ENCODE measurements around the gene NDUFS7.
A peak's percentile ranks its signal among the peaks of the same experiment; 100 is the strongest.

The NDUFS7 gene

DNA sequence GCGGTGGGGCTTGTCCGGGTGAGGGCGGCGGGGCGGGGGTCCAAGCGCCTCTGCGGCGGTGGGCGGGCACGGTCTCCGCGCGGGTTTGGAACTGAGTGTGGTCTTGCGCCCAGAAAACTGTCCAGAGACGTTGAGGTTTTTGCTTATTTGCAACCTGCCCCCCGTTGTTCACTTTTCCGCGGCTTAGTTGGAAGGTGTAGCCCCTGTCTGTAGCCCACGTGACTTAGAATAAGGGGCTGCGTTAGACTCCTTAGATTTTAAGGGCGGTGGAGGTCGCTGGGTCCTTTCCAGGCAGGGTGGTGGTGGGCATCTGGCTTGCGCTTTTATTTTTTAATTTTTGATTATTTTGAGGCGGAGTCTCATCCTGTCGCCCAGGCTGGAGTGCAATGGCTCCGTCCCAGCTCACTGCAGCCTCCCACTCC is 55.2 kb downstream of the NDUFS7 start:
- TF ChIP-seq, protein P1, sequence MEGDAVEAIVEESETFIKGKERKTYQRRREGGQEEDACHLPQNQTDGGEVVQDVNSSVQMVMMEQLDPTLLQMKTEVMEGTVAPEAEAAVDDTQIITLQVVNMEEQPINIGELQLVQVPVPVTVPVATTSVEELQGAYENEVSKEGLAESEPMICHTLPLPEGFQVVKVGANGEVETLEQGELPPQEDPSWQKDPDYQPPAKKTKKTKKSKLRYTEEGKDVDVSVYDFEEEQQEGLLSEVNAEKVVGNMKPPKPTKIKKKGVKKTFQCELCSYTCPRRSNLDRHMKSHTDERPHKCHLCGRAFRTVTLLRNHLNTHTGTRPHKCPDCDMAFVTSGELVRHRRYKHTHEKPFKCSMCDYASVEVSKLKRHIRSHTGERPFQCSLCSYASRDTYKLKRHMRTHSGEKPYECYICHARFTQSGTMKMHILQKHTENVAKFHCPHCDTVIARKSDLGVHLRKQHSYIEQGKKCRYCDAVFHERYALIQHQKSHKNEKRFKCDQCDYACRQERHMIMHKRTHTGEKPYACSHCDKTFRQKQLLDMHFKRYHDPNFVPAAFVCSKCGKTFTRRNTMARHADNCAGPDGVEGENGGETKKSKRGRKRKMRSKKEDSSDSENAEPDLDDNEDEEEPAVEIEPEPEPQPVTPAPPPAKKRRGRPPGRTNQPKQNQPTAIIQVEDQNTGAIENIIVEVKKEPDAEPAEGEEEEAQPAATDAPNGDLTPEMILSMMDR (IDR thresholded peaks at IDR 0.05; ENCODE audit: low read depth, low read length), result no peak
- H3K4me3 ChIP-seq (ENCODE audit: low read depth, low read length), result peak overlapping the region; percentile 73

DNA sequence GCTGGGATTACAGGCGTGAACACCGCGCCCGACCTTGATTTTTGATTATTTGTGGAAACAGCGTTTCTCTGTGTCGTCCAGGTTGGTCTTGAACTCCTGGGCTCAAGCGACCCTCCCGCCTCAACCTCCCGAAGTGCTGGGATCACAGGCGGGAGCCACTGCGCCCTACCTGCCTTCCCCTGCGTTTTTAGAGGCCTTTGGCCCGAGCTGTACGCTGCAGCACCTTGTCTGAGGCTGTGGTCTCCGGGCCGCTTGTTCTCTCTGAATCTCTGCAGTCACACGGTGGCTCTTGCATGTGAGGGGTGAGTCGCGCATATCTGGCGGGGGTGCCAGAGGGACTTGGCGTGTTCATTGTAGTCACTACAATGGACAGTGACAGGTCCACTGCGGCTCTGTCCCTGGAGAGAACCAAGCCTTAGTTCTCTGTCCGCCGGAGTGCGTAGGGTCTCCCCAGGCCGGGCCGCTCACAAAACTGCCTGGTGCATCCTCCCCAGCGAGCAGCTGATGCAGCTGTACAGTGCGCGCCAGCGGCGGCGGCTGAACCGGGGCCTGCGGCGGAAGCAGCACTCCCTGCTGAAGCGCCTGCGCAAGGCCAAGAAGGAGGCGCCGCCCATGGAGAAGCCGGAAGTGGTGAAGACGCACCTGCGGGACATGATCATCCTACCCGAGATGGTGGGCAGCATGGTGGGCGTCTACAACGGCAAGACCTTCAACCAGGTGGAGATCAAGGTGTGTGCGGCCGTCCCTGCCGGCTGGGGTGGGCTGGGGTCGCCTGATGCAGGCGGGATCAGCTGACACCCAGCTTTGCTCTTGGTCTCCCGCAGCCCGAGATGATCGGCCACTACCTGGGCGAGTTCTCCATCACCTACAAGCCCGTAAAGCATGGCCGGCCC is 56.1 kb downstream of the NDUFS7 start:
- H3K4me3 ChIP-seq (ENCODE audit: low read depth, low read length), result peak overlapping the region; percentile 73

DNA sequence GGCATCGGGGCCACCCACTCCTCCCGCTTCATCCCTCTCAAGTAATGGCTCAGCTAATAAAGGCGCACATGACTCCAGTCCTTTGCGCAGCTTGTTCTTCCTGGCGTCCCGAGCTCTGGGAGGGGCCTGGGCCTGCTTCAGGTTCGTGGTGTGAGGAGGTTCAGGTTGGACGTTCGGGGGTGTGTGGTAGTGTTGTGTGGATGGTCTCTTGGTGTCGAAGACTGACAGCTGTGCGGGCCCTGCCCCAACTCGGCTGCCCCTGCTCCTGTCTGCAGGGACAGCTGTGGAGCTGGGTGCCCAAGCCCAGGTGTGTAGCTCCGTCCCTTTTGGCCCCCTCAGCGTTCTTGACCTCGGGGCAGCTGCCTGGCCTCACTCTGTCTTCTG is 56.7 kb downstream of the NDUFS7 start:
- no peak overlapping the region for H3K4me3 ChIP-seq (ENCODE audit: low read depth, low read length)
- TF ChIP-seq, protein P1 (IDR thresholded peaks at IDR 0.05; ENCODE audit: low read depth, low read length), result no peak

DNA sequence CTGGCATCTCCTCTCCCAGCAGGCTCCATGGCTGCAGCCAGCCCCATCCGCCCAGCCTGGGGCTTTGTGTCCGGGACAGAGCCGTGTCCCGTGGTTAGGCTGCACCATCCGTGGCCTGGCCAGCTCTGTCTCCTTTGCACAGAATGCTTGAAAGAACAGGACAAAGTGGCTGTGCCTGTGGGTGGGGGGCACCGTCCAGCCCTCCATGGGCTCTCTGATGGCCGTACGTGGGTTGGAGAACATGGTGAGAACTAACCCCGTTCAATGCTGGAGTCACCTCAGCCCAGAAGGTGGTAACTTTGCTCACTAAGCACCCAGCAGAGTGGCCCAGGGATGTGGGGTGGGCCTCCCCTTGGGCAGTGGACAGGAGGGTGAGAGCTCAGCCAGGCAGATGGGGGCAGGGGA is 57.3 kb downstream of the NDUFS7 start:
- H3K4me3 ChIP-seq (ENCODE audit: low read depth, low read length), result no peak overlapping the region

DNA sequence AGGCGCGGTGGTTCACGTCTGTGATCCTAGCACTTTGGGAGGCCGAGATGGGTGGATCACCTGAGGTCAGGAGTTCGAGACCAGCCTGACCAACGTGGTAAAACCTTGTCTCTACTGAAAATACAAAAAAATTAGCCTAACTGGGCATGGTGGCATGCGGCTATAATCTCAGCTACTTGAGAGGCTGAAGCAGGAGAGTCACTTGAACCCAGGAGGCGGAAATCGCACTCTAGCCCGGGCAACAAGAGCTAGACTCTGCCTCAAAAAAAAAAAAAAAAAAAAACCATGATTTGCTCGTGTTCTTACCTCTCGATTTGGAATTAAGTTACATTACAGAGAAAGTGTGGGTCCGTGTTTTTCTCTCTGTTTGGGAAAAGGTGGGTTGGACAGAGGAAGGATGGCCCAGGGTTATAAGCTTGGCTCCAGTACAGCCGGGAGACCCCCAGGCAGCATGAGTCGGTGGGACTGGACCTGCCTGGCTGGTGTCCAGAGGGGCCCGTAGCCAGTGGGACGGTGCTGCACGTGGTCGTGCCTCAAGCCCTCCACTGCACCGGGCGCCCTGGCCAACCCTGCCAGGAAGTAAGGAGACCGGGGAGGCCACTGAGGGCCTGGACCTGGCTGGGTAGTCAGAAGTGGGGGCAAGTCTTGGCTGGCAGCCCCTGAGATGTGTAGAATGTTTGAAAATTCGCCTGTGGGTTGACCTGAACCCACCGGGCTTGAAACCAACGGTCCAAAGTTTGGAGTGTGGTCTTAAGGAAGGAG is 58.2 kb downstream of the NDUFS7 start:
- H3K4me3 ChIP-seq (ENCODE audit: low read depth, low read length), result no peak overlapping the region
- TF ChIP-seq, protein P1 (IDR thresholded peaks at IDR 0.05; ENCODE audit: low read depth, low read length), result no peak

More for the DNA sequence above, 57.3 kb downstream of the NDUFS7 start:
- TF ChIP-seq, protein P1 (IDR thresholded peaks at IDR 0.05; ENCODE audit: low read depth, low read length), result no peak
